ENCODE measurements around the gene WSB2. TPM values are rescaled to one million over a fixed set of nuclear protein-coding genes. Genes with fewer than 3 reads are reported as not detected.
"Not testable (repeated sequence)": the region's sequence is repeated elsewhere in the genome, so short reads cannot be mapped to it uniquely, and the experiment has no call there.

Gene WSB2
- polyA plus RNA-seq, 2 donors: 41.2 to 41.4 TPM

DNA sequence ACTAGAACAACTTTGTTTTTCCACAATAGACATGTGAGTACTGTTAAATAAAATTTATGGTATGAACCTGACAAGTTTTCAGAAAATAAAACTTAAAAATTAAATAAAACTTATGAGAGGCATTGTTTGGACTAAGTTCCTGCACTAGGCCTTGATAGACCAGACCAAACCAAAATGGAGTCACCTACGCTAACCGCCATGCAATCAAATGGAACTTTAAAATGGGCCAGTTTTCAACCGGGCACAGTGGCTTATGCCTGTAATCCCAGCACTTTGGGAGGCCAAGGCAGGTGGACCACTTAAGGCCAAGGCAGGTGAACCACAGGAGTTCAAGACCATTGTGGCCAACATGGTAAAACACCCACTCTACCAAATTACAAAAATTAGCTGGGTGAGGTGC lies 49.6 kb downstream of the WSB2 start:
- Histone ChIP-seq H3K4me3 (ENCODE audit: low read depth in 1 of 2, low read length in 2 of 2) (no peak overlapping the region), H3K36me3 (ENCODE audit: control insufficient read depth in 2 of 2, insufficient read depth in 2 of 2, low read length in 1 of 2) (no peaks in the 10 kb centered on the region), H3K4me1 (ENCODE audit: control insufficient read depth in 2 of 2, insufficient read depth in 2 of 2, low read length in 1 of 2) (no peaks in the 10 kb centered on the region), H3K27ac (ENCODE audit: low read depth in 2 of 2, low read length in 1 of 2) (no peak overlapping the region), H3K27me3 (ENCODE audit: control insufficient read depth in 1 of 2, insufficient read depth in 2 of 2, low read length in 2 of 2) (no peaks in the 10 kb centered on the region), H3K9me3 (ENCODE audit: control insufficient read depth in 2 of 2, insufficient read depth in 1 of 2, low read depth in 1 of 2, low read length in 1 of 2) (no peaks in the 10 kb centered on the region)
- 99% methylated on average over 3 of the region's 3 CpGs for WGBS, 2 donors

DNA sequence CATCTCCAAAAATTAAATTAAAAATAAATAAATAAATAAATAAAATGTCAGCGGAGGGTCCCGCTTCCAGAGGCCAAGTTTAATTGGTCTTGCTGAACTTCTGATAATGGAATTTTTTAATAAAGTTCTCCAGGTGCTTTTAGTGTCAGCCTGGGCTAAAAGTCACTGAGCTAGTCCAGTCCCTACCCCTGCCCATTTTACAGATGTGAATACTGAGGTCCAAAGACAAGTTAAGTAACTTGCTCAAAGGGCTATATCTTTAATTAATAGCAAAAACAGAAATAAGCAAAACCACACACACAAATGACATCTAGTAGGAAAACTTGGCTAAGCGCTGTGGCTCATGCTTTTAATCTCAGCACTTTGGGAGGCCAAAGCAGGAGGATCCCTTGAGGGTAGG lies 50.1 kb downstream of the WSB2 start:
- H3K4me1 ChIP-seq (ENCODE audit: control insufficient read depth in 2 of 2, insufficient read depth in 2 of 2, low read length in 1 of 2): no peaks in the 10 kb centered on the region
- H3K27me3 ChIP-seq (ENCODE audit: control insufficient read depth in 1 of 2, insufficient read depth in 2 of 2, low read length in 2 of 2): no peaks in the 10 kb centered on the region
- H3K36me3 ChIP-seq (ENCODE audit: control insufficient read depth in 2 of 2, insufficient read depth in 2 of 2, low read length in 1 of 2): no peaks in the 10 kb centered on the region
- no peak overlapping the region for H3K27ac ChIP-seq (ENCODE audit: low read depth in 2 of 2, low read length in 1 of 2)
- WGBS, 2 donors: 99 to 100% methylated on average over 3 of the region's 3 CpGs
- no peaks in the 10 kb centered on the region for H3K9me3 ChIP-seq (ENCODE audit: control insufficient read depth in 2 of 2, insufficient read depth in 1 of 2, low read depth in 1 of 2, low read length in 1 of 2)
- H3K4me3 ChIP-seq (ENCODE audit: low read depth in 1 of 2, low read length in 2 of 2): no peak overlapping the region

DNA sequence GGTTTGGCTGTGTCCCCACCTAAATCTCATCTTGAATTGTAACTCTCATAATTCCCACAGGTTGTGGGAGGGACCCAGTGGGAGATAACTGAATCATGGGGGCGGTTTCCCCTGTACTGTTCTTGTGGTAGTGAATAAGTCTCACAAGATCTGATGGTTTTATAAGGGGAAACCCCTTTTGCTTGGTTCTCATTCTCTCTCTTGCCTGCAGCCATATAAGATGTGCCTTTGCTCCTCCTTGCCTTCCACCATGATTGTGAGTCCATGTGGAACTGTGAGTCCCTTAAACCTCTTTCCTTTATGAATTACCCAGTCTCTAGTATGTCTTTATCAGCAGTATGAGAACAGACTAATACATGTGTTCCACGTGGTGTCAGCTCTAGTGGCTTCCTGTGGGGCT lies 61.2 kb downstream of the WSB2 start:
- 67 to 74% methylated on average over 2 of the region's 2 CpGs for whole genome bisulfite sequencing, 2 donors

DNA sequence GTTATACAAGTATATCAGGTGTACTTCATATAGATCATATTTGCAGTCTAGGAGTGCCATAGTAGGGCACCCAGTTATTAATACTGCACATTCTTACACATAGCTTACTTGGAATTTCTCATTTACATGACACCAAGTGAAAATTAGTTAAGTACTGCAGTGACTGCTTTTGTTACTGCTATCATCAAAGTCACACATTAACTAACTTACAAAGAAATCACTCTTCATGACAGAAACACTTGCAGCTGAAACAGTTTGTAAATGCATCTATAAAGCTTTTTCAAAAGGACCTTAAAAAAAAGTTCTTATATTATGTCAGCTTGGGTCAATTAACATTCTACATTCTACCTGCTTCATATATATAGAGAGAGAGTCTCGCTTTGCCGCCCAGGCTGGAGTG lies 62.3 kb downstream of the WSB2 start:
- WGBS, 2 donors: 80 to 96% methylated on average over 2 of the region's 2 CpGs

More for the DNA sequence above, 61.2 kb downstream of the WSB2 start:
- not testable (repeated sequence) for H3K36me3 ChIP-seq (ENCODE audit: control insufficient read depth in 2 of 2, insufficient read depth in 2 of 2, low read length in 1 of 2); H3K4me1 ChIP-seq (ENCODE audit: control insufficient read depth in 2 of 2, insufficient read depth in 2 of 2, low read length in 1 of 2); H3K4me3 ChIP-seq (ENCODE audit: low read depth in 1 of 2, low read length in 2 of 2); H3K27me3 ChIP-seq (ENCODE audit: control insufficient read depth in 1 of 2, insufficient read depth in 2 of 2, low read length in 2 of 2); H3K9me3 ChIP-seq (ENCODE audit: control insufficient read depth in 2 of 2, insufficient read depth in 1 of 2, low read depth in 1 of 2, low read length in 1 of 2); H3K27ac ChIP-seq (ENCODE audit: low read depth in 2 of 2, low read length in 1 of 2)

DNA sequence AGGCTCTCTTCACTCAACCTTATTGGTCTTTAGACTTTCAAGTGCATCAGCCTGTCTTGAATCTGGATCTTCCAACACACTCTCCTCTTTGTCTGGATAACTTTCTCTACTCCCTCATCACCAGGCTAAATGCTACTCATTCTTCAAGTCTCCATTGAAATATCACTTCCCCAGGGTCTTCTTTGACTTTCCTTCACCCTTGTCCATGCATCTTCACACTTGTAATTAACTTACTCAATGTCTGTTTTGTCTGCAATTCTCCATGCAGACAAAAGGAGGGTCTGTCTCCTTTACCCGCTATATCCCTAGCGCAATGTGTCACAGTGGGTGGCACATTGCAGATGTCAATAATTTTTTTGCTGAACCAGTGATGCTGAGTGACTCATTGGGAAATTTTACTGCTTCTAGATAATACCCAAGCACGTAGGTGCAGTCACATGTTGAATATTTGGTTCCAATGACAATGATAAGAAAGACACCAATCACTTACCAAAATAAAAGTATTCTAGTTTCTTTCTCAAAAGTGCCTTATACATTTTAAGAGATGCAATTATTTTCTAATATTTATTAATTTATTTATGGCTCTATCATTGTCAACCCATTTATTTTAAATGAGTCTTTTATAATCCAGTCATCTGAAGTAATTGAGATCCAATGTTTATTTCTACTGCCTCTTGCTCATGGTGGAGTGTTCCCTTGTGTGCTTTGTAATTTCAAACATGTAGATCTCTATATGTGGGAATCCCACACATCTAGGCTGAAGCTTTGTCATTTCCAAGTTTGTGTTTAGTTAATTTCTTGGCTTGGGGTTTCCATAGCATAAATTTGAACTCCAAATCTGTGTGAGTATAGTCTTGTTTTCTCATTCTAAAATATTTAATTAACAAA lies 66.2 kb downstream of the WSB2 start:
- H3K4me3 ChIP-seq (ENCODE audit: low read depth in 1 of 2, low read length in 2 of 2): no peak overlapping the region
- peaks cover 0 to 2% of the 10 kb centered on the region in 2 donors for H3K27me3 ChIP-seq (ENCODE audit: control insufficient read depth in 1 of 2, insufficient read depth in 2 of 2, low read length in 2 of 2)
- no peaks in the 10 kb centered on the region for H3K36me3 ChIP-seq (ENCODE audit: control insufficient read depth in 2 of 2, insufficient read depth in 2 of 2, low read length in 1 of 2)
- 74 to 75% methylated on average over 3 of the region's 3 CpGs for WGBS, 2 donors
- no peaks in the 10 kb centered on the region for H3K4me1 ChIP-seq (ENCODE audit: control insufficient read depth in 2 of 2, insufficient read depth in 2 of 2, low read length in 1 of 2)
- H3K9me3 ChIP-seq (ENCODE audit: control insufficient read depth in 2 of 2, insufficient read depth in 1 of 2, low read depth in 1 of 2, low read length in 1 of 2): no peaks in the 10 kb centered on the region
- H3K27ac ChIP-seq (ENCODE audit: low read depth in 2 of 2, low read length in 1 of 2): no peak overlapping the region

More for the DNA sequence above, 62.3 kb downstream of the WSB2 start:
- no peaks in the 10 kb centered on the region for H3K9me3 ChIP-seq (ENCODE audit: control insufficient read depth in 2 of 2, insufficient read depth in 1 of 2, low read depth in 1 of 2, low read length in 1 of 2)
- H3K36me3 ChIP-seq (ENCODE audit: control insufficient read depth in 2 of 2, insufficient read depth in 2 of 2, low read length in 1 of 2): no peaks in the 10 kb centered on the region
- no peaks in the 10 kb centered on the region for H3K27me3 ChIP-seq (ENCODE audit: control insufficient read depth in 1 of 2, insufficient read depth in 2 of 2, low read length in 2 of 2)
- no peak overlapping the region for H3K4me3 ChIP-seq (ENCODE audit: low read depth in 1 of 2, low read length in 2 of 2)
- no peaks in the 10 kb centered on the region for H3K4me1 ChIP-seq (ENCODE audit: control insufficient read depth in 2 of 2, insufficient read depth in 2 of 2, low read length in 1 of 2)
- H3K27ac ChIP-seq (ENCODE audit: low read depth in 2 of 2, low read length in 1 of 2): no peak overlapping the region

DNA sequence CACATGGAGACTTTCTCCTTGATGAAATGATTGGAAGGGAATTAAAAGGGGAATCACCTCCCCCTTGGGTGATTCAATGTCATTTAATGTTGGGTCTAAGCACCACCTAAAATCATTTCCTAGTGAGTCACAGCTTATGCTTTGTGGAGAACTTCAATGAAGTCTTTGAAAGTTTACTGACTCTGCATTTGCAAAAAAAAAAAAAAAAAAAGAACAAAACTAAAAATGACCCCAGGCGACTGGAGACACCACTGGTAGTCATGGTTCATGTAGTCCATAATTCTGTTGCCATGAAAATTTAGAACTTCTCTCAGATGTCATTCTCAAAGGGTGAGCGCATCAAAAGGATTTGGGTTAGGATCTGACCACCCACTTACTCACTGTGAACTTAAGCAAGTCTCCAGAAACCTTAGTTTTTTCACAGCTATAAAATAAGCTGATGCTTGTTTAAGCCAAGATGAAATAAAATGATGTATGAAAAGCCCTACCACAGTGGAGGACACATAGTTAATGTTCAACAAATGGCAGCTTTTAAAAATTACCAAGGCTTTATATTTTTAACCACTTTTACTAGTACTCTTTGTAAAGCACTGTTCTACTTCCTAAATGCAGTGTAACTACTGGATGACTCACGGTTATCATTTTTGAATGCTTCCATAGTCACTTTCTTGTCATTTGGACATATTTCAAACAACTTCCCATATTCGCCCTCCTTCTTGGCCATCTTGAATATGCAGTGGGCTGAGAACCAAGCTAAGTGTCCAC lies 74.1 kb downstream of the WSB2 start:
- Histone ChIP-seq H3K9me3 (ENCODE audit: control insufficient read depth in 2 of 2, insufficient read depth in 1 of 2, low read depth in 1 of 2, low read length in 1 of 2) (no peaks in the 10 kb centered on the region), H3K4me1 (ENCODE audit: control insufficient read depth in 2 of 2, insufficient read depth in 2 of 2, low read length in 1 of 2) (no peaks in the 10 kb centered on the region), H3K4me3 (ENCODE audit: low read depth in 1 of 2, low read length in 2 of 2) (no peak overlapping the region), H3K27me3 (ENCODE audit: control insufficient read depth in 1 of 2, insufficient read depth in 2 of 2, low read length in 2 of 2) (no peaks in the 10 kb centered on the region), H3K27ac (ENCODE audit: low read depth in 2 of 2, low read length in 1 of 2) (no peak overlapping the region), H3K36me3 (ENCODE audit: control insufficient read depth in 2 of 2, insufficient read depth in 2 of 2, low read length in 1 of 2) (no peaks in the 10 kb centered on the region)
- 44 to 61% methylated on average over 4 of the region's 4 CpGs for WGBS, 2 donors

DNA sequence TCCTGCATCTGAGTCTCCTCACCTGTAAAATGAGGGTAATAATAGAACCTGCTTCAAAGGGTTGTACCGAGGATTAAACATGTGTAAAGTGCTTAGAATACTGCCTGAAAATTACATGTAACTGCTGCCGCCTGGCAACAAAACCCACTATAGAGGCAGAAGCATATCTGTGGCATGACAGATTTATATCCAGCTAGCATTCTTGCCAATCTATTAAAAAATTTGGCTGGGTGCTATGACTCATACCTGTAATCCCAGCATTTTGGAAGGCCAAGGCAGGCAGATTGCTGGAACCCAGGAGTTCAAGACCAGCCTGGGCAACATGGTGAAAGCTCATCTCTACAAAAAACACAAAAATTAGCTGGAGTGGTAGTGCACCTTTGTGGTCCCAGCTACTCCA lies 75.8 kb downstream of the WSB2 start:
- Histone ChIP-seq H3K27me3 (ENCODE audit: control insufficient read depth in 1 of 2, insufficient read depth in 2 of 2, low read length in 2 of 2) (no peaks in the 10 kb centered on the region), H3K4me3 (ENCODE audit: low read depth in 1 of 2, low read length in 2 of 2) (no peak overlapping the region), H3K36me3 (ENCODE audit: control insufficient read depth in 2 of 2, insufficient read depth in 2 of 2, low read length in 1 of 2) (no peaks in the 10 kb centered on the region), H3K27ac (ENCODE audit: low read depth in 2 of 2, low read length in 1 of 2) (no peak overlapping the region), H3K4me1 (ENCODE audit: control insufficient read depth in 2 of 2, insufficient read depth in 2 of 2, low read length in 1 of 2) (no peaks in the 10 kb centered on the region), H3K9me3 (ENCODE audit: control insufficient read depth in 2 of 2, insufficient read depth in 1 of 2, low read depth in 1 of 2, low read length in 1 of 2) (no peaks in the 10 kb centered on the region)
- WGBS, 2 donors: 54% methylated on average over 2 of the region's 2 CpGs

Other genes starting within 250 kb of the WSB2 start
- gene KSR2, start 92.2 kb downstream of the WSB2 start, polyA plus RNA-seq: under 1 TPM; 0.01 to 0.04 TPM
- 10 to 100 TPM in 1 of 2 donors, 1 to 10 TPM in 1; 7.8 to 13.8 TPM for gene RFC5, start 44.5 kb downstream of the WSB2 start, polyA plus RNA-seq
- 10 to 100 TPM; 15.6 to 24.6 TPM for gene VSIG10, start 42.8 kb upstream of the WSB2 start, polyA plus RNA-seq
- gene PEBP1, start 74.9 kb upstream of the WSB2 start, polyA plus RNA-seq: 100 to 1,000 TPM; 202 to 243 TPM